ENCODE results near the gene IYD.
"Not testable (repeated sequence)": the region's sequence is repeated elsewhere in the genome, so short reads cannot be mapped to it uniquely, and the experiment has no call there.

The IYD gene

DNA sequence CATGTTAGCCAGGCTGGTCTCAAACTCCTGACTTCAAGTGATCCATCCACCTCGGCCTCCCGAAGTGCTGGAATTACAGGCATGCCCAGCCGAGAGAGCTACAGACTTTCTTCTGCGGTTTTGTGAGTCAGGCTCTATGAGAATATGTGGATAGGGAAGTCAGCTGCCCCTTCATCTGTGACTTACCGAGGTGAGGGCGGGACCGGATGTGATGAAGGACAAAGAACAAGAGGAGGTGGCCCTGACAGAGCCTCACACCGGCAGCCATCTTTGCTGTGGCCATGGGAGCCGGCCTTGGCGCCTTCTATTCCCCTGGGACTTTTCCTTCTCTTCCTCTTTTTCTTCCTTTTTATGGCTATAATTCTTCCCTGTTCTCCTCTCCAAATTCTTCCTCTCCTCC, 67.0 kb downstream of the IYD start:
- no peak for DNase-seq

DNA sequence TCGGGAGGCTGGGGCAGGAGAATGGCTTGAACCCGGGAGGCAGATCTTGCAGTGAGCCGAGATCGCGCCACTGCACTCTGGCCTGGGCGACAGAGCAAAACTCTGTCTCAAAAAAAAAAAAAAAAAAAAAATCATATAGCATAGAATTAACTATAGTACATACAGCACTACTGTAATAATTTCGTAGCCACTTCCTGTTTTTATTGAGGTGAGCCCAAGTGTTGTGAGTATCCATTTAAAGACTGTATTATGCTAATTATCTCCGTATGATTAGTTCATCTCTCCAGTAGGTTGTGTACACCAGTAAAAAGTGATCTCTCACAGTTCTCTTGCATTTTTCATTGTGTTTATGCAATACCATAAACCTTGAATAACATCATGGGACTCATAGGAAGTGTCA, 70.6 kb downstream of the IYD start:
- no peak for DNase-seq

DNA sequence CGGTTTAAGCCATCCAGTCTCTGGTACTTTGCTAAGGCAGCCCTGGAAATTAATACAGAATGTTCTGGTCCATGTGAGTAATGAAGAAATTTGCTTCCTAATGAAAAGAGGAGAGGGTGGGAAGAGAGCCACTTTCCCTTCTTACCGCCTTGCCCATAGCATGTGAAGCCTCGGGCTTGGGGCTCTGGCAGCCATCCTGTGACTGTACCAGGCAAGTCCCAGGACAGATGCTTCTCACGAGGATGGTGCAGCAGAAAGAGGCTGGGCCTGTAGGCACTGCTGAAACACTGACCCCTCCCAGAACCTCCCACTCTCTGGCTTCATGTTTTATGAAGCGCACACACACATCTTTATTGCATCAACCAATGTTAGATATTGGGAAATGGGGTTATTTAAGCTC, 74.8 kb downstream of the IYD start:
- no peak for DNase-seq

DNA sequence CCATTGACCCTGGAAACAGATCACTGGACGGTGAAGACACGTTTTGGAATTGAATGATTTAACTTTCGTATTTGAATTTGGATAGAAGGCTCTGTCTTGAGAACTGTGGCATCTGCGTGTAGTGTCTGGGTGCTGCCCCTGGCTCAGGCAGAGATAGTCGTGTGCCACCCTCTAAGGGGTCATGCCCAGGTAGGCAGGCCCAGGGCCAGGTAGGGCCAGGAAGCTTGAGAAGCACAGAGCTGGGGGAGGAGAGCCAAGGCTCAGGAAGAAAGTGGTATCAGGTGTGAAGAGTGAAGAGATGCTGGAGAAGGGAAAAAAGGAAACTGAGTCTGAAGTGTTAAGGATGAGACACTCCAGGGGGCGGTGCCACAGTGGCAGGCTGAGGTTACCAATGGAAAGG, 75.5 kb downstream of the IYD start:
- DNase-seq = no peak

DNA sequence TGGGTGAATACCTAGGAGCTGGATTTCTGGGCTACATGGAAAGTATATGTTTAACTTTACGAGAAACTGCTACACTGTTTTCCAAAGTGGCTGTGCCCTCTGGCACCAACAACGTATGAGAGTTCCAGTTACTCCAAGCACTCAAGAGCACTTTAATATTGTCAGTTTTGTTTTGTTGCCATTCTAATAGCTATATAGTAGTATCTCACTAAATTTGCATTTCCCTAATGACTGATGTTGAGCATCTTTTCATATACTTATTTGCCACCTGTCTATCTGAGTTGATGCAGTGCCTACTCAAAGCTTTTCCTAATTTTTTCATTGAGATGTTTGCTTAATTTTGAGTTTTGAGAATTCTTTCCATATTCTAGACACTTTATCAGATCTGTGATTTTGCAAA, 76.7 kb downstream of the IYD start:
- no peak for DNase-seq

DNA sequence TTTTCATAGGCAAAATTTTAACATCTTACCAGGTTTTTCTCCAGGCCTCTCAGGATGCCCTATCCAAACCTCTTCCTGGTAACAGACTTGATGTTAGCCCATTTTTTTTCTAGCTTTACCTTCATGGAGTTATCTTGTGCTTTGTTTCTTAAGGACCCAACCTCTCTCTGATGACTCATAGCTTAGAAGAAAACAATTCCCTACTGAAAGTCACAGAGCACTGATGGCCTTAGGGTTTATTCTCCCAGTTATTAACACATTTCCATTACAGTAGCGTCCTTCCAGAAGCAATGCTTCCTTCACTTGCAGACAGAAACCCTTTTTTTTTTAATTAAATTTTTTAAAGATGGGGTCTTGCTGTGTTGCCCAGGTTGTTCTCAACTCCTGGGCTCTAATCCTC, 79.4 kb downstream of the IYD start:
- no peak for DNase-seq

DNA sequence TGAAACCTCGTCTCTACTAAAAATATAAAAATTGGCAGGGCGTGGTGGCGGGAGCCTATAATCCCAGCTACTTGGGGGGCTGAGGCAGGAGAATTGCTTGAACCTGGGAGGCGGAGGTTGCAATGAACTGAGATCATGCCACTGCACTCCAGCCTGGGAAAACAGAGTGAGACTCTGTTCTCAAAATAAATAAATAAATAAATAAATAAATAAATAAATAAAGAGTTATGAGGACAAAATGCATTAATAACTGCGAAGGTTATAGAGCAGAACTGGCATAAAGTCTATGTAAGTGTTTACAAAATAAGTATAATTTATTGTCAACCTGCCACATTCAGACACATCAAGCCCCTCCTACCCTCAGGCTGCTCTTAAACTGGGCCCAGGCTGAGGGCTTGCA, 80.2 kb downstream of the IYD start:
- DNase-seq = not testable (repeated sequence)

DNA sequence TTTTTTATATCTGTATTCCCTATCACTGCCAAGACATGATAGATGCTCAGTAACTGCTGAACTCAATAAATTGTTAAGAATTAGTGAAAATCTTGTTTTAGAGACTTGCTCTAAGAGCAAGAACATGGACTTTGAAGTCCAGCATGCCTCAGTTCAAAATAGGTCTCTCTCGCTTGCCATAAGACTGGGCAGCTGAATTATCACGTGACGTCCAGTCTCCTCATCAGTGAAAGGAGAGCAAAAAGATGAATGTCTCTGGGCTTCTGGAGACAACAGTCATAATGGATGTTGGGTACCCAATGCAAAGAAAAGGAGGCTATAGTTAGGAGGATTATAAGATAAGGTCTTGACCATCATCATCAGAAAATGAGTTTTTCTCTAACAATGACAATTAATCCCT, 82.1 kb downstream of the IYD start:
- DNase-seq = no peak

DNA sequence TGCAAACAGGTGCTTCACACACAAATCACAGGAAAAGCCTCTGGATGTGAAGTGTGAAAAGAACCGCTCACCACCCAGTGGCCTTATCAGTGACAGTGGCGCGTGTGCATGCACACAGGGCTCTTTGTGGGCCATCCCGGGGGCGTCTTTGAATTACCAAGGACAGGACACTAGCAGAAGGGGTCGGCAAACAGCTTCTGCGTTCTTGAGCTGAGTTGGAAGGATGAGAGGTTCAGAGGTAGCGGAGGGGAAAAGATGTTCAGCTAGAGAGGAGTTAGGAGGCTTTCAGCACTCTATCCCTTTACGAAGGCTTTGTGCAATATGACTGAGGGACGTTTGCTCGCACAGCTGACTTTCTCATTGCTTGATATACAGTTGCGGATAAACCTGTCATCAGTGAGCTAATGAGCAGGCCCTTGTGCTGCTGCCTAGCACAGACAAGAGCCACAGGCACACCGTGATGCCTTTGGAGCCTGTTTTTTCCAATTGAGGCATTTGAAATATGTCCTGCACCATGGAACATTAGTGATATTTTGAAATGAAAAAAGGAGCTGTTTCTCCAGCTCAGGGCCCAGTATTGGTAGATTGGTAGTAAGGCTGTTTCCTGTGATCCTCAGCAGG, 83.1 kb downstream of the IYD start:
- no peak for DNase-seq

DNA sequence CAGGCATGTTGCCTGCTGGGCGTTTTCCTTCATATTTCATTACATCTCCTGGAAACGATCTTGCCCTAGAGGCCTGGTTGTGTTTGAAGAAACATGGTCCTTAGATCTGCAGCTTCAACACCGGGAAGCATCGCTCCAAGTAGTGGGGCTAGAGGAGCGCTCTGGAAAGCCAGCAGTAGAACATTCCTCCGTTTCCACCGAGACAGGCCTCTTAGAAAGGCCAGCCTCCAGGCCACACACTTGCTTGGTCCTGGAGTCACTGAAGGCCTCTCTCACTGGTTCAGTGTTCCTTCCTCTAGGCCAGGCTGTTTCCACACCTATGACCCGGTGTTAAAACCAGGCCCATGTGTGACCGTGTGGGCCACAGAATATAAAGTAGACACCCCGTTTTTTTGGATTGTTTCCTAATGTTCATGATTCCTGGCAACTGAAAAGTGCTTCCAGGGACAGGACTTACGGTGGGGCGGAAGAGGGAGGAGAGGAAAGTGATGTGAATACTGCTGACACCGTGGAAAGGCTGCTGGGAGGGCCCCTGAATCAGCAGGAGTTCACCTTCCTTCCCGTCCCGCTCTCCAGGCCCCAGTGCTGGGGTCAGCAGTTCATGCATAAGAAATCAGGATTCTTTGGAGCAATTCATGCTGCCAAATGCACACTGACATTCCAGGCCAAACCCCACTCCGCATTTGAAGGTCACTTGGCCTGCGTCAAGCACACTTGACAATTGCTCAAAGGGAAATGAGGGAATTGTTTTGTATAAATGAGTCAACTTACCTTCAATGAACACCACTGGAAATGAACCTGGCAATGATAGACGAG, 83.8 kb downstream of the IYD start:
- DNase-seq = no peak

DNA sequence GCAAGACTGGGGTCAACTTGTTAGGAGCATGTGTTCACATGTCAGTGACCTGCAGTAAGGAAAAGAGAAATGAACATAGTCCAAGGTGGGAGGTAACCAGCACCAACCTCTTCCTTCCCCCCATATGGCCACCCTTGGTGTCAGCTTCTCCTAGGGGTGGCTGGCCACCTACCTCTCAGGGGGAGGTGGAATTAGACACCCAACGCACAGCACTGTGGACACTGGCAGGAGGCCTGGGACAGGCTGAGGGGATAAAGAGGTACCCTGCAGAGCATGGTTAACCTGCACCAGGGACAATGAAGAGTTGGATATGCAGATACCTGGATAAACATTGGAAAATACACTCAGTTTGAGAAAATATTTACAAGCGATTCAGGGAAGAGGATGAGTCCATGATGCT, 84.5 kb downstream of the IYD start:
- no peak for DNase-seq

Measured in bone marrow (tissue), 2 donors.